TTC549 (cell line): ENCODE results near the gene SCTR.

Source experiments
- FAIRE-seq: peaks from 2 replicates; lab custom pipeline; 2012; peaks lifted over from hg19 to GRCh38; lab: Jason Lieb, UNC

The SCTR gene

GRCh38 chr2:119442850-119443249 is 81.4 kb downstream of the SCTR start:
- FAIRE-seq = no peak

DNA sequence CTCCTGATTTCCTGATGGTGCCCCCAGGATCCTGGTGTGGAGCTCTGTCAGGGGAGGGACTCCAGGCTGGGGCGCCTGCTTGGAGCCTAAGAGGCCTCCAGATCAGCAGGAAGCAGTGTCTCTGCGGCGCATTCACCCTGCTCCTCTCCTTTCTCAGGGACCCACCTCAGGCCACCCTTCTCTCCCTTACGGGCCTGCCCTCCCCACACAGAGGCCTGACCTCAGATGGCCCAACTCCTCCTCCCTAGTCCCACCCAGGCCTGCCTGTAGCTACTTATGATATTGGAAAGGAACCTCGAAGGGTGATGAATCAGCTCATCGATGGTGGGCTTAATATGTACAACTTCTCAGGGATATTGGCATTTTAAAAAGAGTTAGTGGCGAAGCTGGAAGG is 82.1 kb downstream of the SCTR start:
- no peak for FAIRE-seq

GRCh38 chr2:119441376-119442225 is 82.7 kb downstream of the SCTR start:
- no peak for FAIRE-seq

DNA sequence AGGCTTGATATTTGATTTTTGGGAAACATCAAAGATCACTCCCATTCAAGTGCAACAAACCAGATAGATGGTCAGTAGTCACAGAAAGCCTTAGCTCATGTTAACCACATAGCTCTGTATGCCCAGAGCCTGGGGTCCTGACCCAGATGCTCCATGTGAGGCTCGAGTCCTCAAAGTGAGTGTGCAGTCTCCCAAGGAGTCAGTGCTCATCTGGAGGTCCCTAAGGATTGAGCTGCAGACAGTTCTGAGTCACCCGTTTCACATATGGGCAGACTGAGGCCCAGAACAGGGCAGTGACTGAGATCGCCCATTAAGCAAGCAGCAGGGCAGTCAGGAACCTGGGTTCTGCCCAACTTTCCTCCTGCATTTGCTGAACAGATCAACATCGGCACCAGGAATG is 83.4 kb downstream of the SCTR start:
- no peak for FAIRE-seq

- FAIRE-seq = no peak
These were observed 83.8 kb downstream of the SCTR start for GRCh38 chr2:119440501-119440870.

- FAIRE-seq = no peak
These were observed 84.4 kb downstream of the SCTR start for GRCh38 chr2:119439574-119440500.

DNA sequence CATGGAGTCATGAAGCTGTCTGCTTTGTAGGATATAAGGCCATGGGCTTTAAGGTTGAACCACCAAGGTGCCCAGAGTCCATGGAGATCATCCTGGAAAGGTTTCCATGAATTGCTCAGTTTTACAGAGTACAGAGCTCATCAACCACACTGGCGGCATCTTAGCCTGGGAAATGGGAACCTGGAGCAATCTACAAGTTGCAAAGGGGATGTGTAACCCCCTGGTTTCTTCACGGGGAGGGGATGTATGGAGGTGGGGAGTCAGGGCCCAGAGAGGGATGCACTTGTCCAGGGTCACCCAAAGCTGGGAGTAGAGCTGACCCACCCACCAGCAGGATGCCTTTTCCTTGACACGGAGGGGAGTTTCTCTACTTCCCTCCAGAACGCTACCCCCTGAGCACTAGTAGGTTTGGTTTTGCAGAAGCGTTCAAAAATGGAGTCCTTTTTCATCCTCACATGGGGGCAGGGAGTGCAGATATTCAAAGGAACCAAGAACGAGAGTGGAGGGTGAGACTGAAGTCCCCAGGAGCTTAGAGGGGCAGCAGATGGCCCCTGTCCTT is 85.5 kb downstream of the SCTR start:
- no peak for FAIRE-seq

GRCh38 chr2:119438128-119438656 is 86.1 kb downstream of the SCTR start:
- no peak for FAIRE-seq

DNA sequence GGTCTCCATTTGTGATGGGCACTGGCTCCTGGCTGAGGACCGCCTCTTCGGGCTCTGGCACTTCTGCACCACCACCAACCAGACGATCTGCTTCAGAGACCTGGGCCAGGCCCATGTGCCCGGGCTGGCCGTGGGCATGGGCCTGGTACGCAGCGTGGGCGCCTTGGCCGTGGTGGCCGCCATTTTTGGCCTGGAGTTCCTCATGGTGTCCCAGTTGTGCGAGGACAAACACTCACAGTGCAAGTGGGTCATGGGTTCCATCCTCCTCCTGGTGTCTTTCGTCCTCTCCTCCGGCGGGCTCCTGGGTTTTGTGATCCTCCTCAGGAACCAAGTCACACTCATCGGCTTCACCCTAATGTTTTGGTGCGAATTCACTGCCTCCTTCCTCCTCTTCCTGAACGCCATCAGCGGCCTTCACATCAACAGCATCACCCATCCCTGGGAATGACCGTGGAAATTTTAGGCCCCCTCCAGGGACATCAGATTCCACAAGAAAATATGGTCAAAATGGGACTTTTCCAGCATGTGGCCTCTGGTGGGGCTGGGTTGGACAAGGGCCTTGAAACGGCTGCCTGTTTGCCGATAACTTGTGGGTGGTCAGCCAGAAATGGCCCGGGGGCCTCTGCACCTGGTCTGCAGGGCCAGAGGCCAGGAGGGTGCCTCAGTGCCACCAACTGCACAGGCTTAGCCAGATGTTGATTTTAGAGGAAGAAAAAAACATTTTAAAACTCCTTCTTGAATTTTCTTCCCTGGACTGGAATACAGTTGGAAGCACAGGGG is 87.1 kb downstream of the SCTR start:
- no peak for FAIRE-seq

DNA sequence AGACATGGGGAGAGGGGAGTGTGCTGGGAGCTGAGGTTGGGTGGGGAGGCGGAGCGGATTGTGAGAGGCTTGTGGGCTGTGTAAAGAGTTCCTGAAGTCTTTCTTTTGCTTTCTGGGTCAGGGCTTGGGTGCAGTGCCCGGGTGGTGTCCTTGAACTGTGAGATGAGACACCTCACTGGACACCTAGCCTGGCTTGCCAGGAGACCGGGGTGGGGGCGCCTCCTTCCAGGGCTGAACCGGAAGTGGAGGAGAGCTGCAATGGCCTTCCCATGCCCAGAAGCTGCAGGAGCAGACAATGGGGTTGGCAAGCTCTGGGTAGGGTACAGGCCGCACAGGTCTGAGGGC is 88.4 kb downstream of the SCTR start:
- FAIRE-seq = no peak

GRCh38 chr2:119435081-119435952 is 89.0 kb downstream of the SCTR start:
- FAIRE-seq = no peak

DNA sequence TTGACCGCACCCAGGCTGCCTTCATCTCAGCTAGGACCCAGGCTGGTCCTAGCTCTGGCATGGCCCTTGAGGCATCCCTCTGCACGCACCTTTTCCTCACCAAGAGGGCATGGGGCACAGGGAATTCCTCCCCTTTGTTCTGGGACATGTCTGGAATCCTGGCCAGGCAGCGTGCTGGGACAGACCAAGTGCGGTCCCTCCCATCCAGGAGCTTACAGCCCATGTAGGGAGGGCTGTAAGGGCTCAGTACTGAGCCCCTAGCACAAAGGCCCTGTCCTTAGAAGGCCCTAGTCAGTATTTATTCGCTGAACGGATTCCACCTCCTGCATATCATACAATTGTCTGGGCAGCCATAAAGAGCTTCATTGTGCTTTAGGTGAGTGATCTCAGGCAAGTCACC is 89.6 kb downstream of the SCTR start:
- no peak for FAIRE-seq

DNA sequence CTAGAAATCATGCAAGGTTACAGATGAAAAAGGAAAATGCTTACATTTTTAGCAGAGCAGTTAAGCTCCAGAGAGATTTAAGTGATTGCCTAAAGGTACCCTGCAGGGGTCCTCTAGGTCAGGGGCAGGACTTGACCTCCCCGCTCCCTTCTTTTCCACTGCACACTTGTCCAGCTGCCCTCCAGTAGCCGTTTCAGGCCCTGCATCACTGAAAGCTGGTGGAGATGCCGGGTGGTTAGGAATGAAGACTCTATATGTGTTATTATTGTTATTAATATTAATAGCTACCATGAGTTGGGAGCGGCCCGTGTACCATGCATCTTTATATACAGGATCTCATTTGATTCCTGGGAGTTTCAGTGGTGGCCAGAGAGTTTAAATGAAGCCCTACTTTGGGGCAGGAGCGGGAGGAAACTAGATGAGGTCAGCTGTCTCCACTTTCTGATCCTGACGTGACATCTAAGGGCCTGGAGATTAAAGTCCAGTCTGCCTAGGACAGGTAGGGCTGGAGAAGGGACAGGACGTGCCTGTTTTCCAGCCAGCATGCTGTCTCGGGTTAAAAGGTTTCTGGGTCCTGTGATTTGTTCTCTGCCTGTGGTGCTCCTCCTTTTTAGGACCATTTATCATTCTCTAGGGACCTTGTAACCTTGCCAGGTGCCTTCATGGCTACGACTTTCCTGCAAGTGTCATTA is 90.5 kb downstream of the SCTR start:
- FAIRE-seq = no peak

GRCh38 chr2:119432851-119433522 is 91.3 kb downstream of the SCTR start:
- FAIRE-seq = no peak

DNA sequence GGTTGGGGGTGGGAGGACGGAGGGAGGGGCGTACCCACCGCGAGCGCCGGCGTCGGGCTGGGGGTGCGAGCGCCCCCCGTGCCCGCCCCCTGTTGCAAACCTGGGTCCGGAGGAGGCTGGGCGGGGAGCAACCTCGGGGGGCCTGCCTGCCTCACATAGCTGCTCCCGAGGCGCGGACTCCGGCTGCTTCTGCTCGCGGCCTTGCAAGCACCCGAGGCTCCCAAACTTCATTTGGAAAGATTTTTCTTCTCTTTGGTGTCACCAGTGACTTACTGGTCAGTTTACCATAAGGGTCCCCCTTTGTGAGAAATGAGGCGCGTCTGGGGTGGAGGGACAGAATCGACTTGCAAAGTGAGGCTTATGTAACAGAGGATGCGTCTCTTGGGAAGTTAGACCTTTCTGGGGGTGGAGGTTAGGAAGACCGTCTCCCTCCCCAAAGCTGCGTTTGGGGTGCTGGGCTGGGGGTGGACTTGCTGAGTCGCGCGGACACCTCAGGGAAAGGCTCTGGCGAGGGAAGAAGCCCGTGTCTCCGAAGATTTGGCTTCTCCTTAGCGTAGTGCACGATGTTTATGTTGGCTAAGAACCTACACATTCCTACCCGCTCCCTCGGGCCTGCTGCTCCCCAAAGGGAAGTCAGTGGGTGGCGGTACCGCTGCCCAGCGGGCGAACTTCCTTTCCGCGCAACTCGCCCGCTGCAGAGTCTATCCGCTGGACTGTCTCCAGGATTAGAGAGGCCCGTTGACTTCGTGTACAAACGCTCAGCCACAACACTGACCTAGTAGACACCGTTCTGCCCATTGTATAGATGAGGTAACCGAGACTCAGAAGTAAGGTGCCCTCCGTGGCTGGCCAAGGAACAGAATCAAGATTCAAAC is 92.1 kb downstream of the SCTR start:
- FAIRE-seq = no peak

- FAIRE-seq = no peak
These were observed 92.9 kb downstream of the SCTR start, which contains the start of gene TMEM37 for GRCh38 chr2:119431155-119431975. Gene TMEM37 (plus strand): TSS chr2:119431854. CDS start chr2:119431904, 50 bp downstream.

- no peak for FAIRE-seq
These were observed 94.2 kb downstream of the SCTR start for GRCh38 chr2:119430023-119430498.
